Stomach (tissue), 9 donors: Measurements from ENCODE around the gene CAB39. TPM values are rescaled to one million over a fixed set of nuclear protein-coding genes. Genes with fewer than 3 reads are reported as not detected.

Experiments
- DNase-seq, 2 donors: peaks; one replicate each; pipeline versions ENCODE4 v3.0.0 to v3.0.0-alpha.2; 2013 to 2019
- H3K27ac ChIP-seq, 5 donors: fragments of 200-600 bp in 4 of 5; sonication (generic) in 4 of 5; one replicate each; pipeline ENCODE4 v1.5.1; 2013 to 2019; ENCODE audit warnings: mild to moderate bottlenecking in 1 of 5, moderate library complexity in 1 of 5
- H3K27me3 ChIP-seq, 3 donors: fragments of 200-600 bp; sonication (generic); one replicate each; pipeline ENCODE4 v1.5.1; 2017 to 2019; ENCODE audit warnings: mixed run types in 1 of 3
- H3K36me3 ChIP-seq, 4 donors: fragments of 200-600 bp; sonication (generic); 1 replicate in 3 of 4; 2 replicates in 1 of 4; pipeline ENCODE4 v1.5.1; 2016 to 2019
- H3K4me1 ChIP-seq, 4 donors: fragments of 200-600 bp; sonication (generic); one replicate each; pipeline ENCODE4 v1.5.1; 2016 to 2019
- H3K4me3 ChIP-seq, 4 donors: fragments of 200-600 bp; sonication (generic) in 3 of 4; one replicate each; pipeline ENCODE4 v1.5.1; 2016 to 2019; ENCODE audit warnings: mild to moderate bottlenecking in 1 of 4
- H3K9me3 ChIP-seq, 4 donors: fragments of 200-600 bp; sonication (generic); one replicate each; pipeline ENCODE4 v1.5.1; 2016 to 2019
- EP300 ChIP-seq: sonication (generic); formaldehyde crosslinking; IDR thresholded peaks from one replicate; pipeline ENCODE4 v1.6.1; 2017; ENCODE audit warnings: antibody characterized with exemption
- POLR2A ChIP-seq, 4 donors: fragments of 450-650 bp; IDR thresholded peaks; one replicate each; pipeline ENCODE4 v1.6.1; 2016; ENCODE audit warnings: antibody characterized with exemption in 4 of 4, control low read depth in 2 of 4, mild to moderate bottlenecking in 1 of 4, moderate library complexity in 1 of 4
- POLR2AphosphoS5 ChIP-seq, 3 donors: sonication (generic); formaldehyde crosslinking; IDR thresholded peaks; one replicate each; pipeline ENCODE4 v1.6.1; 2016; ENCODE audit warnings: antibody characterized with exemption in 3 of 3
- WGBS, 5 donors: extraction: QIAGEN DNeasy Blood & Tissue Kit in 3 of 5; methylation state at CpG; one replicate each; pipeline versions ENCODE4 v1.1.5 to v1.1.7; 2013 to 2018; 5-methylcytosine and 5-hydroxymethylcytosine counted together
- intact Hi-C: fragments of 100-400 bp; cut with DNase I; formaldehyde crosslinking; loops from one replicate; pipeline ENCODE4 v1.15.1; 2023; ENCODE audit warnings: low total_unique reads
- polyA plus RNA-seq, 3 donors: library from polyadenylated mRNA; stranded (reverse); fragments of 200-250 nt; gene quantifications; one replicate each; pipeline ENCODE4 v1.2.3, GENCODE V29; 2013
- total RNA-seq, 5 donors: library from RNA; depleted of rRNA; stranded (reverse); fragments of >200 nt; gene quantifications; one replicate each; pipeline versions ENCODE4 v1.1.0 to v1.2.3, GENCODE V29; 2014 to 2016
- TF ChIP-seq, protein P1 (sequence below), 7 experiments: fragments of 450-650 bp in 4 of 7; fragments of 200-600 bp in 3 of 7; sonication (generic) in 3 of 7; IDR thresholded peaks; one replicate each; pipeline ENCODE4 v1.5.1; 2016 to 2019; ENCODE audit warnings: antibody characterized with exemption in 7 of 7, control low read depth in 2 of 7, mild to moderate bottlenecking in 1 of 7
- donor health status: healthy with polysubstance abuse.
- donor health status: Bipolar disorder and iron deficiency.
- donor health status: healthy.

The CAB39 gene
- total and polyA plus RNA-seq, 8 donors = 21.8 to 126 (median 84.5) TPM

DNA sequence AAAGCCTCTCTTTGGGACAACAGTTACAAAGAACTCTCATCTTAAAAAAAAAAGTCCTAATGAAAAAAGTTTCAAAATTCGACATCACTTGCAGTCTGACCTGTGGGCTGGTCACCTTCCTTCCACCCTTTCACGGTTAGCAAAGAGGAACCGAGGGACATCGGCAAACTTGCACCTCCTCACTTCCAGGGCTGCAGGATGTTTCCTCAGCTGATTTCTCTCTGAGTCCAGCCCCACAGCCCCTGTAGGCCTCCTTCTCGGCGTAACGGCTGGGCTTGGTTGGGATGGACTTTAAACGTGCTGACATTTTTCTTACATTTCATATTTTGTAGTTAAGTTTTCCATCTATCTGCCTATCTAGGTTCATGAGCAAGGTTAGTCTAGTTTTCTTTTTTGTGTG is 5.7 kb upstream of the CAB39 start:
- intact Hi-C loops = no loop called here
- H3K36me3 ChIP-seq = no peaks in the 10 kb centered on the region
- peaks cover 2 to 23% (median 4%) of the 10 kb centered on the region in 4 donors for H3K4me1 ChIP-seq
- TF ChIP-seq POLR2A (IDR thresholded peaks at IDR 0.05) = no peak
- no peak for TF ChIP-seq POLR2AphosphoS5 (IDR thresholded peaks at IDR 0.05)
- TF ChIP-seq EP300 = no peak
- TF ChIP-seq, protein P1, sequence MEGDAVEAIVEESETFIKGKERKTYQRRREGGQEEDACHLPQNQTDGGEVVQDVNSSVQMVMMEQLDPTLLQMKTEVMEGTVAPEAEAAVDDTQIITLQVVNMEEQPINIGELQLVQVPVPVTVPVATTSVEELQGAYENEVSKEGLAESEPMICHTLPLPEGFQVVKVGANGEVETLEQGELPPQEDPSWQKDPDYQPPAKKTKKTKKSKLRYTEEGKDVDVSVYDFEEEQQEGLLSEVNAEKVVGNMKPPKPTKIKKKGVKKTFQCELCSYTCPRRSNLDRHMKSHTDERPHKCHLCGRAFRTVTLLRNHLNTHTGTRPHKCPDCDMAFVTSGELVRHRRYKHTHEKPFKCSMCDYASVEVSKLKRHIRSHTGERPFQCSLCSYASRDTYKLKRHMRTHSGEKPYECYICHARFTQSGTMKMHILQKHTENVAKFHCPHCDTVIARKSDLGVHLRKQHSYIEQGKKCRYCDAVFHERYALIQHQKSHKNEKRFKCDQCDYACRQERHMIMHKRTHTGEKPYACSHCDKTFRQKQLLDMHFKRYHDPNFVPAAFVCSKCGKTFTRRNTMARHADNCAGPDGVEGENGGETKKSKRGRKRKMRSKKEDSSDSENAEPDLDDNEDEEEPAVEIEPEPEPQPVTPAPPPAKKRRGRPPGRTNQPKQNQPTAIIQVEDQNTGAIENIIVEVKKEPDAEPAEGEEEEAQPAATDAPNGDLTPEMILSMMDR (IDR thresholded peaks at IDR 0.05) = no peak
- H3K27me3 ChIP-seq = no peaks in the 10 kb centered on the region
- H3K9me3 ChIP-seq = no peaks in the 10 kb centered on the region
- 73 to 88% (median 82%) methylated on average over 8 of the region's 8 CpGs for whole genome bisulfite sequencing, 5 donors
- peak overlapping the region in 1 of 5 donors; percentile 29 for H3K27ac ChIP-seq
- DNase-seq = no peak
- no peak overlapping the region for H3K4me3 ChIP-seq

DNA sequence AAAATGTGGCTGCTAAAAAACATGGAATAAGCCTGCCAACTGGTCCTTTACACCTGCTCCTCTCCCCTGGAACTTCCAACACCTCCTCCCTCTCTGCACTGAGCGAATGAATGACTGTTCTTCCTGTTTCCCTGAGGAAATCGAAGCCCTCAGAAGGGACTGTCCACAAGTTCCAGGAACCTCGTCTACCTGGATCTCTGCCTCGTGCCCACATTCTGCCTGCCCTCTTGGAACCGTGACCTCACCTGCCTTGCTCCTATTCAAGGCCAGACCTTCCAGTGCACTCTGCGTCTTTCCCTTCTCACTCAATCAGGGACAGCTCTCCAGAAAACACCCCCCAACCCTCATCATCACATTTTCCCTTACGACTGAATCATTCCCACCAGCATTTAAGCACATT is 4.4 kb upstream of the CAB39 start:
- H3K4me3 ChIP-seq = no peak overlapping the region
- peaks cover 5 to 26% (median 7%) of the 10 kb centered on the region in 4 donors for H3K4me1 ChIP-seq
- intact Hi-C loops = no loop called here
- H3K36me3 ChIP-seq = no peaks in the 10 kb centered on the region
- no peak overlapping the region for H3K27ac ChIP-seq
- H3K27me3 ChIP-seq = no peaks in the 10 kb centered on the region
- H3K9me3 ChIP-seq = no peaks in the 10 kb centered on the region
- TF ChIP-seq POLR2AphosphoS5 (IDR thresholded peaks at IDR 0.05) (no peak), POLR2A (IDR thresholded peaks at IDR 0.05) (no peak), EP300 (no peak)
- TF ChIP-seq, protein P1 (IDR thresholded peaks at IDR 0.05) = no peak
- WGBS, 5 donors = 51 to 69% (median 61%) methylated on average over 7 of the region's 7 CpGs
- DNase-seq = no peak

DNA sequence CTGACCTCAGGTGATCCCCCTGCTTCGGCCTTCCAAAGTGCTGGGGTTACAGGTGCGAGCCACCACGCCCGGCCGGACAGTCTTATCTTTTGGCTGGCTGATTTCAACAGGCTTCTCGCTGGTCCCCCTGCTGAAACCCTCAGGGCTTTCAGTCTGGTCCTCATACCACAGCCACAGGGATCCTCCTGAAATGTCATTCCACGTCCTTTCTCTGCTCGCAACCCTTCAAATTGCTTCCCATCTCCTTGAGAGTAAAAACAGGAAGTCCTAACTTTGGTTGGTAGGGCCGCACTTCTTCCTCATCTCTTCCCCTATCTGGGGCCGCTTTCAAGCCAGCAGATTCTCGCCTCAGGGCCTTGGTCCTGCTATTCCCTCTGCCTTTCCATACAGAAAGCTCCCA is 1.4 kb upstream of the CAB39 start:
- Histone ChIP-seq H3K4me3 (no peak overlapping the region), H3K9me3 (no peaks in the 10 kb centered on the region), H3K27ac (peak overlapping the region in 2 of 5 donors; percentile 99 to 100), H3K36me3 (no peaks in the 10 kb centered on the region), H3K27me3 (no peaks in the 10 kb centered on the region), H3K4me1 (peaks cover 17 to 47% (median 24%) of the 10 kb centered on the region in 4 donors)
- 63 to 84% (median 71%) methylated on average over 11 of the region's 11 CpGs for WGBS, 5 donors
- intact Hi-C loops = loop anchor here (10.0 kb wide), 1 partner anchor 94 kb away; no protein-coding TSS in a partner anchor
- DNase-seq = no peak
- TF ChIP-seq, protein P1 (IDR thresholded peaks at IDR 0.05) = no peak
- TF ChIP-seq EP300 = no peak
- TF ChIP-seq POLR2A (IDR thresholded peaks at IDR 0.05) = no peak
- TF ChIP-seq POLR2AphosphoS5 (IDR thresholded peaks at IDR 0.05) = no peak

DNA sequence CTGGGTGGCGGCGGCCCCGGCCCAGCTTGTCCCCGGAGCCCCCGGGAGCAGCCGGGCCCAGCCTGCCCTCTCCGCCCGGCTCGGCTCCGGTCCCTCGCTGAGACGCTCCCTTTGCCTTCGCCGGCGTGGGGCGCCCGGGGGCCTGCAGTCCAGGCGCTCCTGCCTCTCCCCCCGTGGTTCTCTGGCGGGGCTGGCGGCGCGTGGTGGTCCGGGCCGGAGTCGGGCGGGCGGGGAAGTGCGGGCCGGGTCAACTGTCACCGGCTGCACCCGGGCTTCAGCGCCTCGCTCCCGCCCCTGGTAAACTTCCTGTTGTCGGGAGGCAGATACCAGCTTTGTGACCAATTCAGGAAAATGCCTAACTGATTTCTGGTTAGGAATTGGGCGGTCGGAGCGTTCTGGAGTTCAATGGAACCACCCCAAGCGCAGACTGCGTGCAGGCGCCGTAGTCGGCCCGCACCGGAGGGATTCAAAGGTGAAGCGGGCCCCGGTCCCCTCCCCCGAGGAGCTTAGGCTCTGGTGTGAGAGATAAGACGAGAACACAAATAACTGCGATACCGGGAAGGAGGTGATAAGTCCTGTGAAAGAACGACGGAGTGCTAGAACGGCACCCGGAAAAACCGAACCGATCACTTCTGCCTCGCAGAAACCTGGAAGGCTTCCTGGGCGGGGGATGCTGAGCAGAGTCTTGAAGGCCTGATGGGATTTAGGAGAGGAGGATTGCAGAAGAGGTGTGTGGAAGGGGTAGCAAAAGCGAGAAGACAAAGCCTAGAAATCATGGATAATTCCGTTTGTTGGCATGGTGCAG is 891 bp downstream of the CAB39 start:
- H3K4me1 ChIP-seq = peaks cover 31 to 58% (median 45%) of the 10 kb centered on the region in 4 donors
- no peak for TF ChIP-seq POLR2A (IDR thresholded peaks at IDR 0.05)
- TF ChIP-seq, protein P1 (IDR thresholded peaks at IDR 0.05) = no peak
- TF ChIP-seq POLR2AphosphoS5 (IDR thresholded peaks at IDR 0.05) = peak in 2 of 3 donors; percentile 64 to 71
- no peaks in the 10 kb centered on the region for H3K36me3 ChIP-seq
- H3K27me3 ChIP-seq = no peaks in the 10 kb centered on the region
- H3K9me3 ChIP-seq = no peaks in the 10 kb centered on the region
- 0 to 1% (median 1%) methylated on average over 24 to 62 of the region's 62 CpGs for WGBS, 5 donors
- H3K4me3 ChIP-seq = peak overlapping the region; percentile 74 to 99 (median 92)
- peak overlapping the region; percentile 96 to 100 (median 98) for H3K27ac ChIP-seq
- DNase-seq = peak; percentile 79 to 81
- intact Hi-C loops = loop anchor here (10.0 kb wide), 1 partner anchor 91 kb away; no protein-coding TSS in a partner anchor
